ENCODE results near the gene LEFTY2.
A peak's percentile ranks its signal among the peaks of the same experiment; 100 is the strongest.

The LEFTY2 gene

DNA sequence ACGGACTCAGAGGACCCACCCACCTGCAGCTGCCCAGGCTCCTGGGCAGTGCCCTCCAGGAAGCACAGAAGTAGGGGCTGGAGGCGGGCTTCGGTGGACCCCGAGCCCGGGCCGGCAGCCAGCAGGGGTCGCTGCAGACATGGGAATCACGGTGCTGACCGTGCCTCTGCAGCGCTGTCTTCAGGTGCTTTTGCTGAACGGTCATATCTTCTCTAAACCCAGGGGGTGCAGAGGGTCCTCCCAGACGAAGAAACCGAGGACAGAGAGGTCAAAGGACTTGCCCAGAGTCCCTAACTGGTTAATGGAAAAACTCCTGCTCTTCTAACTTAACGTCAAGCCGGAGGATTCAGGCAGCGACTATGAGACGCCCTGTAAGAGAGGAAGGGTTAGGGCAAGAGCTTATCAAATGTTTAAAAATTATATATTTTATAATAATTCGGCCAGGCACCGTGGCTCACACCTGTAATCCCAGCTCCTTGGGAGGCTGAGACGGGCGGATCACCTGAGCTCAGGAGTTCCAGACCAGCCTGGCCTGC is 21.5 kb upstream of the LEFTY2 start:
- Histone ChIP-seq H3K9me3 (ENCODE audit: control insufficient read depth, insufficient read depth, low read depth, low read length) (no peaks in the 10 kb centered on the region), H3K36me3 (ENCODE audit: control insufficient read depth in 2 of 2, insufficient read depth in 1 of 2, low read length in 2 of 2) (no peaks in the 10 kb centered on the region), H3K4me3 (ENCODE audit: low read depth, low read length) (no peak overlapping the region), H3K27ac (ENCODE audit: extremely low read depth, low read depth, low read length) (no peak overlapping the region), H3K4me1 (ENCODE audit: control insufficient read depth, insufficient read depth, low read length) (no peaks in the 10 kb centered on the region)
- POLR2A ChIA-PET = interaction anchor here (0.6 to 2.2 kb wide), 3 partner anchors 19 to 39 kb away, joined by 3 to 7 read pairs (median 5); partner anchors contain the start of gene PYCR2
- CTCF ChIA-PET = interaction anchor here (0.6 to 4.8 kb wide), 25 partner anchors 8 to 742 kb away, joined by 3 to 48 read pairs (median 5); partner anchors contain the start of genes LEFTY2, PYCR2 and TMEM63A
- no peak for TF ChIP-seq HOXA7 (CRISPR knock-in tag; IDR thresholded peaks at IDR 0.05; ENCODE audit: borderline replicate concordance)
- TF ChIP-seq ZNF433 (tag by site-specific recombination; IDR thresholded peaks at IDR 0.05; ENCODE audit: low read depth) = no peak
- TF ChIP-seq ZNF76 (tag by site-specific recombination; IDR thresholded peaks at IDR 0.05; ENCODE audit: borderline replicate concordance, low read depth) = no peak
- TF ChIP-seq SP2 (tag by site-specific recombination; IDR thresholded peaks at IDR 0.05) = peak; percentile 31; the same call in 1 of the 2 replicates
- TF ChIP-seq ZBTB17 (tag by site-specific recombination; IDR thresholded peaks at IDR 0.05) = no peak
- TF ChIP-seq ZNF529 (tag by site-specific recombination; IDR thresholded peaks at IDR 0.05; ENCODE audit: insufficient replicate concordance) = no peak
- TF ChIP-seq, protein P1, sequence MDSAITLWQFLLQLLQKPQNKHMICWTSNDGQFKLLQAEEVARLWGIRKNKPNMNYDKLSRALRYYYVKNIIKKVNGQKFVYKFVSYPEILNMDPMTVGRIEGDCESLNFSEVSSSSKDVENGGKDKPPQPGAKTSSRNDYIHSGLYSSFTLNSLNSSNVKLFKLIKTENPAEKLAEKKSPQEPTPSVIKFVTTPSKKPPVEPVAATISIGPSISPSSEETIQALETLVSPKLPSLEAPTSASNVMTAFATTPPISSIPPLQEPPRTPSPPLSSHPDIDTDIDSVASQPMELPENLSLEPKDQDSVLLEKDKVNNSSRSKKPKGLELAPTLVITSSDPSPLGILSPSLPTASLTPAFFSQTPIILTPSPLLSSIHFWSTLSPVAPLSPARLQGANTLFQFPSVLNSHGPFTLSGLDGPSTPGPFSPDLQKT (IDR thresholded peaks at IDR 0.05; ENCODE audit: borderline replicate concordance, low read depth, low read length) = no peak
- TF ChIP-seq SCRT1 (tag by site-specific recombination; IDR thresholded peaks at IDR 0.05; ENCODE audit: borderline replicate concordance) = peak; percentile 59; the same call in 1 of the 2 replicates
- no peak for TF ChIP-seq ZNF202 (tag by site-specific recombination; IDR thresholded peaks at IDR 0.05; ENCODE audit: borderline replicate concordance)
- TF ChIP-seq ZFP41 (tag by site-specific recombination; IDR thresholded peaks at IDR 0.05; ENCODE audit: borderline replicate concordance) = no peak
- no peak for TF ChIP-seq ZBTB21 (tag by site-specific recombination; IDR thresholded peaks at IDR 0.05)
- no peak for TF ChIP-seq ZNF530 (tag by site-specific recombination; IDR thresholded peaks at IDR 0.05; ENCODE audit: low read depth)
- TF ChIP-seq SETDB1 (IDR thresholded peaks at IDR 0.05; ENCODE audit: insufficient read length, low read length) = no peak
- no peak for TF ChIP-seq ZNF768 (tag by site-specific recombination; IDR thresholded peaks at IDR 0.05)
- TF ChIP-seq GLIS2 (tag by site-specific recombination; IDR thresholded peaks at IDR 0.05) = peak; percentile 9; the same call in 1 of the 2 replicates
- no peak for TF ChIP-seq ZNF548 (tag by site-specific recombination; IDR thresholded peaks at IDR 0.05)
- TF ChIP-seq KLF1 (tag by site-specific recombination; IDR thresholded peaks at IDR 0.05) = no peak
- no peak for TF ChIP-seq ZNF394 (tag by site-specific recombination; IDR thresholded peaks at IDR 0.05; ENCODE audit: borderline replicate concordance)
- TF ChIP-seq GLI2 (tag by site-specific recombination; IDR thresholded peaks at IDR 0.05; ENCODE audit: borderline replicate concordance, low read depth) = no peak
- no peak for TF ChIP-seq ZNF302 (tag by site-specific recombination; IDR thresholded peaks at IDR 0.05; ENCODE audit: low read depth)
- no peak for TF ChIP-seq HOXC10 (CRISPR knock-in tag; IDR thresholded peaks at IDR 0.05)
- TF ChIP-seq ZNF274 (IDR thresholded peaks at IDR 0.05; ENCODE audit: low read length) = no peak
- no peak for TF ChIP-seq ZNF274 (tag by site-specific recombination; IDR thresholded peaks at IDR 0.05; ENCODE audit: borderline replicate concordance)
- no peak; the same call in 1 of the 2 replicates for TF ChIP-seq ZEB2 (tag by site-specific recombination; IDR thresholded peaks at IDR 0.05)
- TF ChIP-seq ZNF514 (tag by site-specific recombination; IDR thresholded peaks at IDR 0.05) = no peak
- 0 out of 2 replicates have a peak, but pooled peaks have one; percentile 21 for TF ChIP-seq ZNF324 (tag by site-specific recombination; IDR thresholded peaks at IDR 0.05)
- no peak; the same call in 1 of the 2 replicates for TF ChIP-seq ZNF654 (tag by site-specific recombination; IDR thresholded peaks at IDR 0.05; ENCODE audit: low read depth)
- no peak for TF ChIP-seq ZNF248 (tag by site-specific recombination; IDR thresholded peaks at IDR 0.05)
- TF ChIP-seq ZNF645 (tag by site-specific recombination; IDR thresholded peaks at IDR 0.05) = no peak
- TF ChIP-seq GLIS1 (tag by site-specific recombination; IDR thresholded peaks at IDR 0.05) = no peak
- no peak for TF ChIP-seq ZNF138 (tag by site-specific recombination; IDR thresholded peaks at IDR 0.05; ENCODE audit: borderline replicate concordance)
- no peak for TF ChIP-seq ZNF112 (tag by site-specific recombination; IDR thresholded peaks at IDR 0.05)
- TF ChIP-seq ZNF366 (tag by site-specific recombination; conservative IDR thresholded peaks at IDR 0.05) = no peak
- no peak for TF ChIP-seq ZNF777 (tag by site-specific recombination; IDR thresholded peaks at IDR 0.05; ENCODE audit: borderline replicate concordance)
- no peak for TF ChIP-seq ZNF658 (tag by site-specific recombination; IDR thresholded peaks at IDR 0.05)
- TF ChIP-seq ZNF704 (tag by site-specific recombination; IDR thresholded peaks at IDR 0.05) = no peak

All from HEK293 (cell line).